GM21717 (cell line): ENCODE measurements around the gene FSIP1.

Experiments
- ATAC-seq: cut with Tn5 transposase; IDR thresholded peaks from one replicate; pipeline ENCODE4 v1.9.1; 2021; ENCODE audit warnings: mild to moderate bottlenecking, moderate library complexity; ENCODE audit not compliant: unreplicated experiment

FSIP1 gene

DNA sequence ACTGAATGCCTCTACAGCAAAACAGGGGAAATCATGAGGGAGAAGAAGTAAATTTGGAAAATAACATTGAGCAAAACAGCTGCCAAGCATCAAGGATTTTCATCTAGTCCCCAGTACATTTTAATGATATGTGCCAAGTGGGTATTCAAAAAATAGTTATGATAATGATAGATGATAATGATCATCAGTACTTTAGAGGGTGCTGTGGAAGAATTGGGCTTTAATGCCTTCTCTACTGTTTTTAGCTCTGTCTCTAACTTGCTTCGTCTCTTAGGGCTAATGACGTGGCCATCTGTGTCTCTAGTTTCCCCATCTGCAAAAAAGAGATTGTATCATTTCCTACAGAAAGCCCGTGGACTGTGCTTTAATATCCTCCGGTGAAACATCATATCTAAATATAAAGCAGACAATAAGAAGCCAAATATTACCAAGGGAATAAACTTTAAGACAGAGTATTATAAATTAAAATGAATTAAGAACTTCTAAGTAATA, 10.2 kb upstream of the FSIP1 start:
- ATAC-seq, result no peak

- no peak for ATAC-seq
Observed at GRCh38 chr15:39792025-39792843, 9.6 kb upstream of the FSIP1 start.

DNA sequence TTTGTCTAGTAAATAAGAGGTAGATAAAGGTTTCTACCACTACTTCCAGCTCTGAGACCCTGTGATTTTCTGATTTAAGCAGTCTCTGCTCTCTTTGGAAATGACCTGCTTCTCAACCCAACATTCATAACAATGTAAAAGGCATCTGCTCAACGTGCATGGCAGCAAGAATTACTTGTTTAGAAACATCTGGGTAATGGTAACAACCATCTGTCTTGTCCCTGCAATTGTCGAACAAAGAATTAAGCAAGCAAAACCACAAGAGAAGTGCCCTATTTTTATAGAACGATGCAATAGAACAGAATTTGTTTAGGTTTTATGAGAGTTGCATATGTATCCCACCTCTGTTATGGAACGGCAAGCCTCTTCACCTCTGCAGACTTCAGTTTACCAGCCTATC, 7.1 kb upstream of the FSIP1 start:
- no peak for ATAC-seq

- no peak for ATAC-seq
Observed at GRCh38 chr15:39788800-39789565, 6.3 kb upstream of the FSIP1 start.

- ATAC-seq, result no peak
Observed at GRCh38 chr15:39788108-39788507, 5.5 kb upstream of the FSIP1 start.

- ATAC-seq, result no peak
Observed at GRCh38 chr15:39787479-39787878, 4.8 kb upstream of the FSIP1 start.

- no peak for ATAC-seq
Observed at GRCh38 chr15:39786447-39787056, 3.9 kb upstream of the FSIP1 start.

DNA sequence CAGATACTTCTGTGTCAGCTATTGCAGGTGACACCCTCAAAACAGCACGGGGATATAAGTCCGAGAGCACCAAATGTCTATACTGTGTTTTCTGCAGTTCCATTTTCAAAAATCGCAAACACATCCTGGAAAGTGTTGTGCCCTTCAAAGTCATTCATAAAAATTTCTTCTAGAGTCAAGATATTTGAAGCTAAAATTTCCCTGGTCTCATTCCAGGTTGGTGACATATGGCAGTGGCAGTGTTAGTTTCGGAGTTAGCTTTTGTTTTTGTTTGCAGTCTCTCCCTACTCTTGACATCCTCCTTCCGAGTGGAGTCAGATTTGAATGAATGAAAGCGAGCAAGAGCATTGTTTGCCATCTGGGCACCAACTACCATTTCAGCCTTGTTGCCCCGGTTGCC, 3.2 kb upstream of the FSIP1 start:
- no peak for ATAC-seq

DNA sequence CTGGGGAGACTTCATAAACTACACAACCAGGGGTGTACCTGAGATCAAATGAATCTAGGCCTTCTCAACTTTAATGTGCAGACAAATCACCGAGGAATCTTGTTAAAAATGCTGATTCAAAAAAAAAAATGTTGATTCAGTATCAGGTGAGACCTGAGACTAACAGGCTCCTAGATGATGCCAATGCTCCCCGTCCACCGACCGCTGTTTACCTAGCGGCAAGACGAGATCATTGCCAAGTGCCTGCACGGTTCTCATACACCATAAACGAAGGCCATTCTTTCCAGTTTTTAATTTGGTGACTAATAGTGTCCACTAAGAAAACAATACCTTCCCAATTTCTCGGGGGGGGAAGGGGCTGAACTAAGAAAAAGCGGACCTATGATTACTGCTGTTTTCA, 2.5 kb upstream of the FSIP1 start:
- no peak for ATAC-seq

GRCh38 chr15:39784638-39785037, 2.0 kb upstream of the FSIP1 start:
- no peak for ATAC-seq

GRCh38 chr15:39784125-39784524, 1.5 kb upstream of the FSIP1 start:
- no peak for ATAC-seq

DNA sequence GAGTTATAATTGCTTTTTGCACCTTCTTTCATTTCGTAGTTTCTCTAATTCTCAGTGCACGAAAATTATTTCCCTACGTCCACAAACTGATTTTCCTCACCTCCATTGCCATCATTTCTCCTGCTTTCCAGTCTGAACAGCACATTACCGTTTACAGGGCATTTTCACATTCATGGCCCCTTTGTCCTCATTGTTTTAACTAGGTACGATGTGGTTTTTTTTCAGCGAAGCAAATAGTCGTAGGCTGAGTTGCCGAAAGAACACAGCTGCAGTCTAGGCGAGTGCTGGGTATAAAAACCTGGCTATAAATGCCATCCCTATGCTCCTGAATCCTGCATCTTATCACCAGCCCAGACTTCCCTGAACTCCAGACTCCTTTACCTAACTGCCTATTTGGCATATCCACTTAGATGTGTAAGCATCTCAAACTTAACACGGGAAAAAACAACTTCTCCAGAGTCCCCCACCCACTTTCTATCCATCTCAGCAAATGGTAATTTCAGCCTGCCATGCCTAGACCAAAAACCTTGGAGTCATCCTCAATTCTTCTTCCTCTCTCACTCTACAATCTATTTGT, 691 bp upstream of the FSIP1 start:
- no peak for ATAC-seq

DNA sequence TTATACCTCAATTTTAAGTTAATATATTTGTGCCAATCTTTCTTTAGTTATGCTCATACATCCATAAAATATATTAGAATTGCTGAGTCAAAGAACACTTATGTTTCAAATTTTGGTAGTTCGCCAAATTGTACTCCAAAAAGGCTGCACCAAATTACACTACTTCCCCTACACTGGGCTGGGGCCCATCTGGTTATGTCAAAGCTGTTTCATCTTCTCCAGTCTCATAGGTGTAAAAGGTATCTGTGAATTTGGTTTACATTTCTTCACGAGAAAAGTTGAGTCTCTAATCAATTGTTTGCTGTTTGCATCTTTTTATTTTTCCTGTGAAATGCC, 706 bp downstream of the FSIP1 start:
- ATAC-seq, result no peak

DNA sequence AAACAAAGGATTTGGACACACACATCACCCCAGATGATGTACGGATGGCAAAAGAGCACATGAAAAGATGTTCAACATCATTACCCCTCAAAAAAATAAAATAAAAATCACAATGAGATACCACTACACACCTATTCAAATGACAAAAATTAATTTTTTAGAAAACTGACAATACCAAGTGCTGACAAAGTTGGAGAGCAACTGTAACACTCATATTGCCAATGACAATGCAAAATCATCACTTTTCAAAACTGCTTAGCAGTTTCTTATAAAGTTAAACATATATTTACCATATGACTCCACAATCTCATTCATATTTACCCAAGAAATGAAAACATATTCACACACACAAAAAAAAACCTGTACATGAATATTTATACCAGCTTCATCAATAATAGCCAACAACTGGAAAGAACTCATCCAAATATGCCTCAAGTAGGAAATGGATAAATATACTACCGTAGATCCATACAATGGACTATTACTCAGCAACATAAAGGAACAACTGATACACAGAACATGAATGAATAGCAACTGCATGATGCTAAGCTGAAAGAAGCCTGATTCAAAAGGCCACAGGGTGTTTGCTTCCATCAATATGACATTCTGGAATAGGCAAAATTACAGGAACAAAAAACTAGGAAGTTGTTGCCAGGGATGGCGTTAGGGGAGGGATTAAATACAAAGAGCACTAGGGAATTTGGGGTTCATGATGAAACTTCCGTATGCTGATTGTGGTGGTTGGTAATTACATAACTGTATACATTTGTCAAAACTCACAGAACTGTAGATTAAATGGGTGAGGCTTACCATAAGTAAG, 1.3 kb downstream of the FSIP1 start:
- ATAC-seq, result no peak

GRCh38 chr15:39778021-39778420, 4.6 kb downstream of the FSIP1 start:
- no peak for ATAC-seq

DNA sequence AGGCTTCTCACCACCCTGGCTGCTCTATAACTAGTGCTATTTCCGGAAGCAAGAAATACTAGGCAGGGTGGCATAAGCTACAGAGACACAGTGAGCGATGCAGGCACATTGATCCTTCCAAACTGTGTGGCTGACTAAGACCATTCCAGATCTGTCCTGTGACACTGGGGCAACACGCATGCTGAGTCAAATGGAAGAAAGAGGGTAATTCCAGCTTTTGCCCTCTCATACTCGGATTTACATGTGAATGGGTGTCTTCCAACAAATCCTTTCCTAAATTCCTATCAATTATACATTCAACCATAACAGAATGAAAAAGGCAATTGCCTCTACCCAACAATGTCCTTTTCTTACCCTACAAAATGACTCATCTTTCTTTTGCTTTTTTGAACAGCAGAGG, 5.1 kb downstream of the FSIP1 start:
- no peak for ATAC-seq

- no peak for ATAC-seq
Observed at GRCh38 chr15:39776068-39776467, 6.6 kb downstream of the FSIP1 start.

- ATAC-seq, result no peak
Observed at GRCh38 chr15:39774688-39775267, 7.9 kb downstream of the FSIP1 start.

DNA sequence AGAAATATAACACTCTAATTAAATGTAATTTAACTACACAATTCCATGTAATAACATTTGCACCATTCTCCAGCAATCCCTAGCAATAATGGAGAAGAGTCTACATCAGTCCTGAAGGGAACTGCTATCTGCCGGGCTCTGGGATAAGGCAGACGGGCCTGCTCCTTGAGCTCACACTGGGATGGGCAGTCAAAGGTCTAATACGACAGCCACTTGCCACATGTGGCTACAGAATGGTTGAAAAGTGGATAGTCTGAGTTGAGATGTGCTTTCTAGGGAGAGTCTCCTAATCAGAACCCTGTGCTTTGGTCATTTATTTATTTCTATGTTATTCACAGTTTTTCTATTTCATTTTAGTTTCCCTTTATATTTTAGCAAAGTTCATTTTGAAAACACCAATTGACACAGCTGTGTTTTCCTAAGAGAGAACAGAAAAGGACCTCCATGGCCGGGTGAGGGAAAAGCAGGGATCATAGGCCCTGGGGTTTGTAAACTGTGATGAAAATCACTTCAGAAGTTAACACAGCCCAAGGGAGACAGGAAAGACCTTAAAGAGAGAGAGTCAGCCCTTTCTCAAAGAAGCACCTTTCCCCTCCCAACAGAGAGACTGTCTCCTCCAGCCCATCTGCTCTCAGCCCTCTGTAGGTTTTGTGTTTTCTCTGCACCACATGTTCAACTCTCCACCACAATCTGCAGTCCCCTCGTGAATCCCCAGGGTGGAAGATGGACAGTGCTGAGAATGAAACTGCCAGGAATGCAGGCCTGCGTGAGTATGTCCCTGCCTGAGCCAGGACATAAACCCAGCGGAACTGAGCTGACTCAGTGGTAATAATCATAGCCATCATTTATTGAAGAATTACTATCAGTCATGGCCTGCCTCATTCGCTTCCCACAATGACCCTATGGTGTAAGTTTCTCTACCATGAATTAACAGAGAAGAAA, 11.6 kb downstream of the FSIP1 start:
- no peak for ATAC-seq
